Stimulated activated memory B cell treated with anti-CD40 and anti-IgM and Interleukin-4, amounts not matched to agents 10 μg/mL and 1 μg/mL and 100 μg/mL, for 72 hours (primary cell): ENCODE data around the gene PRR35.

Experiments used
- ATAC-seq: fragments of 150-1000 bp; cut with Tn5 transposase; 2 replicates; pipeline ENCODE4 v1.10.0; 2021
- H3K27ac Mint-ChIP-seq: one replicate; pipeline ENCODE4 v1.8.0; 2022; ENCODE audit warnings: mild to moderate bottlenecking, mixed read lengths
- H3K27me3 Mint-ChIP-seq: one replicate; pipeline ENCODE4 v1.8.0; 2022; ENCODE audit warnings: mixed read lengths
- H3K36me3 Mint-ChIP-seq: one replicate; pipeline ENCODE4 v1.8.0; 2022; ENCODE audit warnings: mixed read lengths
- H3K4me1 Mint-ChIP-seq: one replicate; pipeline ENCODE4 v1.8.0; 2022; ENCODE audit warnings: mixed read lengths
- H3K4me3 Mint-ChIP-seq: one replicate; pipeline ENCODE4 v1.8.0; 2022; ENCODE audit warnings: mild to moderate bottlenecking, moderate library complexity, mixed read lengths
- H3K9me3 Mint-ChIP-seq: one replicate; pipeline ENCODE4 v1.8.0; 2022; ENCODE audit warnings: mixed read lengths

Gene PRR35

DNA sequence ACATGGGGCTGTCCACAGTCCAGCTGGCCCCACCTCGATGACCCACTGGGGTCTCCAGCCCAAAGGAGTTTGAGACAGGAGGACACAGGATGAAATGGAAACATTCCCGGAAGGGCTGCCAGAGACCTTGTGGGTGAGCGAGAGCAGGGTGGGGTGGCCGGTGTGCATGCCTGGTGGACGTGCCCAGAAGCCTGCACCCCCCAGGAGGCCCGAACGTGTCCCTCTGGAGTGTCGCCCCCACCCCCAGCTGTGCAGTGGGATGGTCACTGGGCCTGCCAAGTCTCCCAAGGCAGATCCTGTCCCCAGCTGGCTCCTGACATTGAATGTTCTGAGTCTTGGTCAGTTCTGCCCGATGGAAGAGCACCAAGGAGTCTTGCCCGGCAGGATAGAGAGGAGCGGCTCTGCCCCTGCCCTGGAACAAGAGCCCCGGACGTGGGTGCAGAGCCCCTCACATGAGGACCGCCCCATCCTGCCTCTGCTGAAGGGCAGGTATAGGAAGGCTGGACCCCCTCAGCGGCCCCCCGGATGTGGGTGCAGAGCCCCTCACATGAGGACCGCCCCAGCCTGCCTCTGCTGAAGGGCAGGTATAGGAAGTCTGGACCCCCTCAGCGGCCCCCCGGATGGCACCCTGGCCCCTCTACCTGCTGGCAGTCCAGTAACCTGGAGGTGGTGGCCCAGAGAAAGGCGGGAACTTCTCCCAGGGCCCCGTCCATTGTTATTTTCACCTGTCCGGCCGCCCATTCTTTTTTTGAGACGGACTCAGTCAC lies 35.7 kb upstream of the PRR35 start:
- Mint-ChIP-seq H3K4me3 (peak overlapping the region; percentile 26), H3K27me3 (no peaks in the 10 kb centered on the region), H3K27ac (peak overlapping the region; percentile 95), H3K4me1 (peaks cover 49% of the 10 kb centered on the region), H3K36me3 (peaks cover 5% of the 10 kb centered on the region), H3K9me3 (no peaks in the 10 kb centered on the region)
- no peak for ATAC-seq

- no peaks in the 10 kb centered on the region for H3K9me3 Mint-ChIP-seq
- peaks cover 56% of the 10 kb centered on the region for H3K4me1 Mint-ChIP-seq
- H3K4me3 Mint-ChIP-seq = peak overlapping the region; percentile 83
- H3K27ac Mint-ChIP-seq = peak overlapping the region; percentile 95
- ATAC-seq = no peak
- H3K27me3 Mint-ChIP-seq = no peaks in the 10 kb centered on the region
- peaks cover 5% of the 10 kb centered on the region for H3K36me3 Mint-ChIP-seq
These were observed 35.1 kb upstream of the PRR35 start for GRCh38 chr16:525123-525519.

DNA sequence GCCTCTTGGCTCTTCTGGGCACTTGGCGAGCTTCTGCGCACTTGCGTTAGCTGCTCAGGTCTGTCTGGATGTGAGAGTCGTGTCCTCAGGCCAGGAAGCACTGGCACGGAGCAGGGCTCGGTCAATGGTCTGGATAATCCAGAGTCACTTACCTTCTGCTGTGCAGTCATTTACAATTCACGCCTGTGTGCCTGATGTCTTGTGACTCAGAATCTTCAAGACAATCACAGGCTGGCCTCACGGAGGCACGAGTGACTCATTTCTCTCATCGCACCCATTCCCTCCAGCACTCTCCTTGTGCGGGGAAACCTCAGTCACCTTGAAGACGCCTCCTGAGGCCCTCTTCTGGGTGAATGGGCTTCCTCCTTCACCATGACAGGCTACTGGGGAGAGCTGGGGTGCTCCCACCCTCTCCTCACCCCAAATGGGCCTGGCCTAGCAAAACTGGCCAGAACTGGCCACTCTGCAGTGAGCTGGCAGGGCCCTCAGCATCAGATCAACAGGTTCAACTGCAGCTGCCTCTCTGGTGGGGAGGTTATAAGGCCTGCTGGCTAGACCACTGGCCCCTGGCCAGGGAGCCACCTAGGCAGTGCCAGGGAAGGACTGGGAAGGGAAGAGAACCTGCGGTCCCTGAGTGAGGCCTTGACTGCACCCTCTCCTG lies 34.5 kb upstream of the PRR35 start:
- peak; percentile 52 for ATAC-seq
- peak overlapping the region; percentile 83 for H3K4me3 Mint-ChIP-seq
- no peaks in the 10 kb centered on the region for H3K9me3 Mint-ChIP-seq
- H3K27ac Mint-ChIP-seq = peak overlapping the region; percentile 95
- H3K27me3 Mint-ChIP-seq = no peaks in the 10 kb centered on the region
- H3K36me3 Mint-ChIP-seq = peaks cover 5% of the 10 kb centered on the region
- H3K4me1 Mint-ChIP-seq = peaks cover 61% of the 10 kb centered on the region

GRCh38 chr16:526181-527014 lies 33.8 kb upstream of the PRR35 start:
- Mint-ChIP-seq H3K27me3 (no peaks in the 10 kb centered on the region), H3K27ac (peak overlapping the region; percentile 95), H3K4me3 (peak overlapping the region; percentile 83), H3K36me3 (peaks cover 5% of the 10 kb centered on the region), H3K9me3 (no peaks in the 10 kb centered on the region), H3K4me1 (peaks cover 61% of the 10 kb centered on the region)
- ATAC-seq = no peak

- peaks cover 61% of the 10 kb centered on the region for H3K4me1 Mint-ChIP-seq
- H3K36me3 Mint-ChIP-seq = peaks cover 5% of the 10 kb centered on the region
- peak; percentile 90 for ATAC-seq
- H3K27ac Mint-ChIP-seq = peak within 1 kb of the TSS; percentile 95
- no peaks in the 10 kb centered on the region for H3K27me3 Mint-ChIP-seq
- no peaks in the 10 kb centered on the region for H3K9me3 Mint-ChIP-seq
- H3K4me3 Mint-ChIP-seq = peak within 1 kb of the TSS; percentile 88
These were observed 32.9 kb upstream of the PRR35 start, which contains the start of gene CAPN15 for GRCh38 chr16:527015-527903. TSS of gene CAPN15 (plus strand) at chr16:527712. CDS start at chr16:546839, 19,127 bp downstream.

- H3K9me3 Mint-ChIP-seq = no peaks in the 10 kb centered on the region
- H3K36me3 Mint-ChIP-seq = peaks cover 5% of the 10 kb centered on the region
- H3K4me1 Mint-ChIP-seq = peaks cover 57% of the 10 kb centered on the region
These were observed 31.8 kb upstream of the PRR35 start for GRCh38 chr16:528111-529011.

DNA sequence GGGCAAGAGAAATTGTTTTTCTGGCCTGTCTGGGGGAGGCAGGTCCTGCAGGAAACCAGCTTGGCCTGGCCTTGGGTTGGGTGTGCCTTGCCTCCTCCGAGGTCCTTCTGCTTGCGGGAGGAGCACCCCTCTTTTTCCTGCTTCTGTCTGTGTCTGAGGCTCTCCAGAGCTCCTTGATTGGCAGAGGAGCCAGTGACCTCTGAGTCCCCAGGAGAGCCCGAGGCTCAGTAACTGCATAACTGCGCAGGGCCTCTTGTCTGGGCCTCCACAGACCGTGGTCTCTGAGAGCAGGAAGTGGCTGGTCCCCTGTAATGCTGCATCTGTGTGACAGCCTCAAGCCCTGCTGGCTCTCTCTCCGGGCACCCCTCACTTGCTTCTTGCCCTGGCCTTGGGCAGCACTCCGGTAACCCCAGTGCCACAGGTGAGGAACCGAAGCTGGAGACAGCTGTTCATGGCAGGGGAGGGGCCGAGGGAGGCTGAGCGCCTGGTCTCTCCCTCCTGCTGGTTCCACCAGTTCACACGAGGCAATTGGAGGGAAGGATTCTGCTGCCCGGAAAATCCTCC lies 31.1 kb upstream of the PRR35 start:
- H3K9me3 Mint-ChIP-seq = no peaks in the 10 kb centered on the region
- no peaks in the 10 kb centered on the region for H3K27me3 Mint-ChIP-seq
- H3K4me3 Mint-ChIP-seq = peak overlapping the region; percentile 88
- ATAC-seq = no peak
- peak overlapping the region; percentile 83 for H3K27ac Mint-ChIP-seq
- H3K36me3 Mint-ChIP-seq = peaks cover 5% of the 10 kb centered on the region
- H3K4me1 Mint-ChIP-seq = peaks cover 50% of the 10 kb centered on the region

More at GRCh38 chr16:528111-529011, 31.8 kb upstream of the PRR35 start:
- Mint-ChIP-seq H3K27ac (peak overlapping the region; percentile 83), H3K27me3 (no peaks in the 10 kb centered on the region), H3K4me3 (peak overlapping the region; percentile 88)
- ATAC-seq = no peak

- Mint-ChIP-seq H3K9me3 (no peaks in the 10 kb centered on the region), H3K27ac (no peak overlapping the region), H3K36me3 (peaks cover 4% of the 10 kb centered on the region), H3K27me3 (no peaks in the 10 kb centered on the region), H3K4me1 (peaks cover 40% of the 10 kb centered on the region), H3K4me3 (peak overlapping the region; percentile 48)
- no peak for ATAC-seq
These were observed 29.9 kb upstream of the PRR35 start for GRCh38 chr16:530111-530817.

DNA sequence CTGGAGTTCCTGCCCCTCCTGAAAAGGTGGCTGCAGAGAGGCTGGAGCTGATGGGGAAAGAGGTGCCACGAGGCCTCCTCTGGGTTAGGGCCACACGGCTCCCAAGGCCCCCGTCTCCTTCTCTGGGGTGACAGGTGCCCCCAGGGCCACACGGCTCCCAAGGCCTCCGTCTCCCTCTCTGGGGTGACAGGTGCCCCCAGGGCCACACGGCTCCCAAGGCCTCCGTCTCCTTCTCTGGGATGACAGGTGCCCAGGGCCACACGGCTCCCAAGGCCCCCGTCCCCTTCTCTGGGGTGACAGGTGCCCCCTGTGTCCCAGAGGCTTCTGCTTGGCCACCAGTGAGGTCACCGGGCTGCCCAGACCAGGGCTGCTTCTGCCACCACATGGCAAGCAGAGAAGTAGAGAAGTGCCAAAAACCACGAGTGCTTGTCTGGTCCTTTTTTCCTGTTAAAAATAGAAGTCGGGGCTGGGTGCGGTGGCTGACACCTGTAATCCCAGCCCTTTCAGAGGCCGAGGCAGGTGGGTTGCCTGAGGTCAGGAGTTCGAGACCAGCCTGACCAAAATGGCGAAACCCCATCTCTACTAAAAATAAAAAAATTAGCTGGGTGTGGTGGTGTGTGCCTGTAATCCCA lies 28.6 kb upstream of the PRR35 start:
- no peak overlapping the region for H3K27ac Mint-ChIP-seq
- H3K27me3 Mint-ChIP-seq = no peaks in the 10 kb centered on the region
- no peak for ATAC-seq
- no peak overlapping the region for H3K4me3 Mint-ChIP-seq
- peaks cover 27% of the 10 kb centered on the region for H3K4me1 Mint-ChIP-seq
- H3K9me3 Mint-ChIP-seq = no peaks in the 10 kb centered on the region
- no peaks in the 10 kb centered on the region for H3K36me3 Mint-ChIP-seq

DNA sequence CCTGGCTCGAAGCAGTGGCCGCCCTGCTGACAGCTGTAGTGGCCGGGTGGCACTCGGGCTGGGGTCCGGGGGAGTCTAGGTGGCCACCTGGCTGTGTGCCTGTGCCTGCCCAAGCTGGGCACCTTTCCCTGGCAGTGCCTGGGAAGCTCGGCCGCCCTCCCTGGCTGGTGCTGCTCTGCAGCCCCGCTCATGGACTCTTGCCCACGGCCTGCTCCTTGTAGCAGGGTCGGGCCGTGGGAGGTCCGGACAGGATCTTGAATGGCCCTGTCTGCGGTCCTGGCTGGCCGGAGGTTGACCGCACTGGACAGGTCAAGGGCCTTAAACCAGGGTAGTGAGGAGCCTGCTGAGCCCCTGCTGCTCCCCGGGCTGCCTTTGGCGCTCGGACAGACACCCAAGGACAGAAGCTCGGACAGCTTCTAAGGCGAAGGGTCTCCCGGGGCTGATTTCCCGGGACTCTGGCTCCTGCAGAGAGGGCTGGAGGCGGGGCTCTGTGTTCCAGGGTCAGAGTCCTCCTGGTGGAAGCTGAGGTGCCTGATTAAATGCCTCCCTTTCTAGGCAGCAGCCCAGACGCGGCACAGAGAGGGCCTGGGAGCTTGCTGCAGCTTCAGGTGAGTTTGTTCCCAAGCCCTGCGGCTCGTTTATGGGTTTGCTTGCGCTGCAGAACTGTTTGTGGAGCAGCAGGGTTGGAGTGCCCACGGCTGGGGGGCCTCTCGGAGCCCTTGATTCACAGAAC lies 26.6 kb upstream of the PRR35 start:
- Mint-ChIP-seq H3K36me3 (no peaks in the 10 kb centered on the region), H3K4me1 (peaks cover 21% of the 10 kb centered on the region), H3K27me3 (no peaks in the 10 kb centered on the region), H3K4me3 (no peak overlapping the region), H3K9me3 (no peaks in the 10 kb centered on the region), H3K27ac (no peak overlapping the region)
- ATAC-seq = no peak

DNA sequence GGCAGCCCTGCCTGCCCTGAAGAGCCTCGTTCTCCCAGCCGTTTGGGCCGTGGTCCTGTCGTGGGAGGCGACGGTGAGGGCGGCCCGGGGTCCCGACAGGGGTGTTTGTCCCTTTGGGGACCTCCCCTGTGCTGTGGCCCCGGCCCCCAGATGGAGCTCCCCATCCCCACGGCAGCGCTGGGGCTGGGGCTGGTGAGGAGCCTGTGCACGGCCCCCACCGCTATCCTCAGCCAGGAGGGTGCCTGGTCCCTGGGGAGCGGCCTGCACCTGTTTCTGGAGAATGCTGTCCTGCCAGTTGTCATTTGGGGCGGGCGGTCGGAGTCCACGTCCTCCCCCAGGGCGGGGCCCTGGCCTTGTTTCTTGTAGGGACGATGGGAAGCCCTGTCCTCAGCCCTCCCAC lies 26.1 kb upstream of the PRR35 start:
- Mint-ChIP-seq H3K9me3 (no peaks in the 10 kb centered on the region), H3K36me3 (no peaks in the 10 kb centered on the region), H3K27me3 (no peaks in the 10 kb centered on the region), H3K4me3 (no peak overlapping the region), H3K4me1 (peaks cover 16% of the 10 kb centered on the region), H3K27ac (no peak overlapping the region)
- no peak for ATAC-seq

DNA sequence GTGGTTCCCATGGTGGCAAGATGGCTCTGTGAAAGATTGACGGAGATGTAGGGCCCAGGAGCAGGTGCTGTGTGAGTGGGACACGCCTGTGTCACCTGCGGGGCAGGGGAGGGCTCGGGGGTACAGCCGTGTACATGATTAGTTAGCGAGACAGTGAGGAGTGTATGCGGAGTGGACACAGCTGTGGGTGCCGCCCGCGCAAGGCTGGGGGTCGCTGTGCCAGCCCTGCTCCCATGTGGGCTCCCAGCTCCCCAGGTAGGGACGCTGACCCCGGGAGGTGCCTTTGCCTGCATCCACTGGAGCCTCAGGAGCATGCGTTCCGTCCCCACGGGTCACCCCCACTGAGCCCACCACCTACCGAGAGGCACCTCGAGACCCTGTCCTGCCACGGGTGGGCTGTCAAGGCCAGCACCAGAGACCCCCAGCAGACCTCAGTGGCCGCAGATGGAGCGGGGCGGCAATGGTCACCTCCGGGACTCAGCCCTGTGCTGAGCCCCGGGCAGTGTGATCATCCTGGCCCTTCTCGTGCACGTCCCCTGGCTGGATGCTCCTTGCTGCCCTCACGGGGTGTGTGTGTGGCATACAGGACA lies 25.2 kb upstream of the PRR35 start:
- no peaks in the 10 kb centered on the region for H3K9me3 Mint-ChIP-seq
- no peak overlapping the region for H3K27ac Mint-ChIP-seq
- peaks cover 8% of the 10 kb centered on the region for H3K4me1 Mint-ChIP-seq
- no peaks in the 10 kb centered on the region for H3K27me3 Mint-ChIP-seq
- no peak for ATAC-seq
- H3K4me3 Mint-ChIP-seq = no peak overlapping the region
- H3K36me3 Mint-ChIP-seq = no peaks in the 10 kb centered on the region
